ENCODE measurements around the gene SIRT5. TPM values are rescaled to one million over a fixed set of nuclear protein-coding genes. Genes with fewer than 3 reads are reported as not detected.

Gene SIRT5
- polyA plus RNA-seq (2014; cell fraction: cytosol; rRNA removed) = 8.1 and 13.1 TPM in 2 replicates
- 11.7 and 17.4 TPM in 2 replicates for polyA plus RNA-seq (2014; cell fraction: nucleus; rRNA removed)

DNA sequence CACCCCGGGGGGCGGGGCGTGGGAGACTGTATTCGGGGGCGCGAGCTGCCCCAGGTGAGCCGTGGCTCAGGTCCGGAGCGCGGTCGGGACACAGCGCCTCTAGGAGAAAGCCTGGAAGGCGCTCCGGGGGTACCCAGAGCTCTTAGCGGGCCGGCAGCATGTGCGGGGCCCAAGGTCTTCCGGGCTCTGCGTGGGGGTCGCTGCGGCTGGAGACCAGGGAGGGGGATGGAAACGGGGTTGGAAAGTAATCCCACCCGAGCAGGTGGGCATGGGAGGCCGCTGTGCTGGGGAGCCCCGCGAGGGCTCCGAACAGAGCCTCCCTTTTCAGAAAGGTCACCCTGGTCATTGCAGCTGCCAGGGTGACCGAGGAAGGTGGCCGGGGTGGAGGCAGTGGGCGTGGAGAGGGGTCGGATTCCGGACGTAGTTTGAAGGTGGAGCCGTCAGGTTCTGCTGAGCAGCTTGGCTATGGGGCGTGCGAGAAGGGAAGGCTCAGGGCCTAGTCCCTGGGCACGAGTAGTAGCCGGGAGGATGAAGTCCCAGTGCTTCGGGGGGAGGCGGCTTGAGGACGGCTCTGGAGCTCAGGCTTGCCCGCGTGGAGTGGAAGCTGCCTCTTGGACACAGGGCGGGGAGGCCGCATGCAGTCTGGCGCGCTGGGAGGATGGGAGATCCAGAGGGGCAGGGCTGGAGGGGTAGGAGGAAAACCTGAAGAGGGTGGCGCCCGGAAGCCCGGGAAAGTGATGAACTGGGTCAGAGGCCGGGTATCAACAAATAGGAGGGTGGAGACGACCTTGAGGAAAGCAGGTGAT, at the start of gene SIRT5:
TSS of gene SIRT5 (plus strand) at position 31 of the 806 bp plus-strand sequence. CDS start 9,510 bp downstream, outside the sequence.
- peak; percentile 91 for DNase-seq (ENCODE audit: low spot score)

DNA sequence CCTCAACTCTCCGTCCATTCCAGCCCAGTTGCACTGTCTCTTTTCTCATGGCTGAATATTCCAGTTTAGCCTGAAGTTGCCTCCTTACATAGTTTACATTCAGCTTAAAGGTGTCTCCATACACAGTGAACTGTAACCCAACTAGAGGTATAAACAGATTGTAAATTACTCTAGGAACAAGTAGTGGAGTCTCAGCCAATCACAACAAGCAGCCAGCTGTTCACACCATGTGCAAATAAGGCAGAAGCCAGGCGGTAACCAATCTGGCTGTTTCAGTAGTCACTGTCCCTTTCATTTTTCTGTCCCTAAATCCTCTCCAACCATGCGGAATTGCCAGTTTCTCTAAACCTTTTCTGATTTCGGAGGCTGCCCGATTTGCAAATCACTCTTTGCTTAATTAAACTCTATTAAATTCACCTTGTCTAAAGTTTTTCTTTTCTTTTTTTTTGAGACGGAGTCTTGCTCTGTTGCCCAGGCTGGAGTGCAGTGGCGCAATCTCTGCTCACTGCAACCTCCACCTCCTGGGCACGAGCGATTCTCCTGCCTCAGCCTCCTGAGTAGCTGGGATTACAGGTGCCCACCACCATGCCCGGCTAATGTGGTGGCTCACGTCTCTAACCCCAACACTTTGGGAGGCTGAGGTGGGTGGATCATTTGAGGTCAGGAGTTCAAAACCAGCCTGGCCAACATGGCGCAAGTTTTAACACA, 49.4 kb upstream of the SIRT5 start:
- no peak for DNase-seq (ENCODE audit: low spot score)

GRCh38 chr6:13526357-13526726, 48.1 kb upstream of the SIRT5 start:
- DNase-seq (ENCODE audit: low spot score) = no peak

- no peak for DNase-seq (ENCODE audit: low spot score)
Observed at GRCh38 chr6:13526727-13527670, 47.4 kb upstream of the SIRT5 start.

GRCh38 chr6:13527671-13528056, 46.7 kb upstream of the SIRT5 start:
- DNase-seq (ENCODE audit: low spot score) = no peak

DNA sequence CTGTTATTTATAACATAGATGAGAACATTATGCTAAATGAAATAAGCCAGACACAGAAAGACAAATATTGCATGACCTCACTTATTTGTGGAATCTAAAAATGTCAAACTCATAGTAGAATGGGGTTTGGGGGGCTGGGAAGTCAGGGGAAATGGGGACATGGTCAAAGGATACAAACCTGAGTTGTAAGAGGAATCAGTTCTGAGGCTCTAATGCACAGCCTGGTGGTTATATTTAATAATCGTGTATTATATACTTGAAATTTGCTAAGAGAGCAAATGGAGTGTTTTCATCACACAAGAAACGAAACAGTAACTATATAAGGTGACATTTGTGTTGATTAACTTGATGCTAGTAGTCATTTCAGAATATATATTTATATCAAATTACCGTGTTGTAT, 46.2 kb upstream of the SIRT5 start:
- no peak for DNase-seq (ENCODE audit: low spot score)

DNA sequence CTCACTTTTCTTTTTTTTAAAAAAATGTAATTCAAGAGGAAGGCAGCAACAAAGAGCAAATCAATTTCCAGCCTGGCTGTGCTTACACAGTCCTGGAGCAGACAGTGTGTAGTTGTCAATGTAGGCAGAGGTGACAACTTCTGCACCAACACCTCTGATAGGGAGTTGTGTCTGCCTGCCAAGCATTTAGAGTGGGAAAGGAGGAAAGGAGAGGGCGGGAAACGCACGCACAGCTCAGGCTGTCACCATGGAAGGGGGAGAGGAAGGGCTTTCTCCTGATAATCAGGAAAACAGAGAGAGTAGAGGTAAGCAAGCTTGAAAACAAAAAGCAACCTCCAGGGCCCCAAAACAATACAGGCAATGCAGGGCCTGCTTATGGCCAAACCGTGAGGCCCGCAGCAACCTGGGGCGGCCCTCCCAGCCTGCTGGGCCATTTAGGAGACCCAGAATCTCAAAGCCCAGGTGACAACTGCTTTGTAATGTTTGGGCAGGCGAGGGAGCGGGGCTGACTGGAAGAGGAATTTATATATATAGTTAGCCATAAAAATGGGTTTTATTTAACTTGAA, 45.5 kb upstream of the SIRT5 start:
- DNase-seq (ENCODE audit: low spot score) = no peak

DNA sequence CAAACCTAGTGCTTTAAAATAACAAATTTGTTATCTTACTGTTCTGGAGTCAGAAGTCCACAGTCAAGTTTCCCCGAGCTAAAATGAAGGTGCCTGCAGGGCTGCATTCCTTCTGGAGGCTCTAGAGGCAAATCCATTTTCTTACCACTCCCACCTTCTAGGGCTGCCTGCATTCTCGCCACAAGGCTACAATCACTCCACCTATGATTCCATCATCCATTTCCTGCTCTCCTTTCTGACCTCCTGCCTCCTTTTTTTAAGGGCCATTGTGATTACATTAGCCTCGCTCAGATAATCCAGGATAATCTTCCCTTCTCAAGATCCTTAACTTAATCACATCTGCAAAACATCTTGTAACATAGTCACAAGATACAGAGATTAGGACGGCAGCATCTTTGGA, 42.4 kb upstream of the SIRT5 start:
- DNase-seq (ENCODE audit: low spot score) = peak; percentile 17

- no peak for DNase-seq (ENCODE audit: low spot score)
Observed at GRCh38 chr6:13534536-13534935, 39.9 kb upstream of the SIRT5 start.

GRCh38 chr6:13535306-13535705, 39.1 kb upstream of the SIRT5 start:
- no peak for DNase-seq (ENCODE audit: low spot score)

DNA sequence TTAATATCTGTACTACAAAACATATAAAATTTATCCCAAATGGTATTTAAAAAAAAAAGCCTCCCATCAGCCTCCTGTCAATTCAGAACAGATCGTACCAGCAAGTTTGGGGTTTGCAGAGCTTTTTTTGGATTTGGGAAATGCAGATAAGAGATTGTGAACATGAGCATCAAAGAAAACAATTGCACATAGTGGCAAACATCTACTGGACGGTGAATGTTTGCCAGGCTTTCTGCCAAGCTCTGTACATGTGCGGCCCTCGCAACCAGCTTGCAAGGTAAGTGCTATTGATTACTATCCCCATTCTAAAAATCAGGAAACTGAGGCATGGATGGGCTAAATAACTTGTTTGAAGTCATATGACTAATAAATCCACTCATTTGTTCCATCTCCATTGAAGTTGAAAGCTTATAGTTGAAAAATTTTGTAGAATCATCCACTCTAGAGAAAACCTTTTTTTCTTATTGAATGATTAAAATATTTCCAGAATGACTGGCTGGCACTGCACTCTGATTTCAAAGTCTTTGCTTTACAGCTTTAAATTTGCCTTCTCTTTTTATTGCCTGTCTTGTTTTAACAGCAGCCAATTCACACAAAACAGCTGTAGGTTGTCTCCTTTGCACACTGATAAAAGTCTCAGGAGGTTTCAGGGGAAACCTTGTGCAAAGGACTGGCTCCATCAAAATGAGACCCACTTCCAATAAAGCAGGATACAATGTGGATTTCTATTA, 37.4 kb upstream of the SIRT5 start:
- no peak for DNase-seq (ENCODE audit: low spot score)

- DNase-seq (ENCODE audit: low spot score) = no peak
Observed at GRCh38 chr6:13537527-13537897, 36.9 kb upstream of the SIRT5 start.

- peak; percentile 21 for DNase-seq (ENCODE audit: low spot score)
Observed at GRCh38 chr6:13538084-13538483, 36.3 kb upstream of the SIRT5 start.

- DNase-seq (ENCODE audit: low spot score) = no peak
Observed at GRCh38 chr6:13538600-13538999, 35.8 kb upstream of the SIRT5 start.

- no peak for DNase-seq (ENCODE audit: low spot score)
Observed at GRCh38 chr6:13539572-13539971, 34.8 kb upstream of the SIRT5 start.

- DNase-seq (ENCODE audit: low spot score) = no peak
Observed at GRCh38 chr6:13541496-13541895, 32.9 kb upstream of the SIRT5 start.

DNA sequence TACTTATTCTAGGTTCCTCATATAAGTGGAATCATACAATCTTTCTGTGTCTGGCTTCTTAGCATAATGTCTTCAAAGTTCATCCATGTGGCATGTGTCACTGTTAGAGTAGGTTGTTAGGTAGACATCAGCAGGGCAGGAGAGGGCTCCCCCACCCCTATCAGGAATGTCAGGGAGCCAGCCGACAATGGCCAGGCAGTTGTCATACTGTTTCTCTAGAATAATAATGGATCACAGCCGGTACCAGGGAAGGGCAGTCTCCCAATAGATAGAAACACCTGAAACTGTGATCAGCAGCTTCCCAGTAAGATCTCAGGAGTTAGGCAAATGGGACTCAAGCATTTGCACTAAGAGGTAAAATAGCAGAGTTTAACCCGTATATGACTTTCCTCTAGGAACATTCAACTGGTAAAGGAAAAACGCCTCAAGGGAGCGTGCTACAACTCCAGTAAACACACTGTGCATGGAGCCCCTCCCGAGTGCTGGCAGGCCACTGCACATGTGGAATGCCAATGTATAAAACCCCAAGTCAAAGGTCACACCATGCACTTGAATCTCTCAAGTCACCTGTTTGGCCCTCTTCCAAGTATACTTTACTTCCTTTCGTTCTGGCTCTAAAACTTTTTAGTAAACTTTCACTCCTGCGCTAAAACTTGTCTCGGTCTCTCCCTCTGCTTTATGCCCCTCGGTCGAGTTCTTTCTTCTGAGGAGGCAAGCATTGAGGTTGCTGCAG, 29.8 kb upstream of the SIRT5 start:
- DNase-seq (ENCODE audit: low spot score) = no peak

- no peak for DNase-seq (ENCODE audit: low spot score)
Observed at GRCh38 chr6:13545885-13546284, 28.5 kb upstream of the SIRT5 start.

DNA sequence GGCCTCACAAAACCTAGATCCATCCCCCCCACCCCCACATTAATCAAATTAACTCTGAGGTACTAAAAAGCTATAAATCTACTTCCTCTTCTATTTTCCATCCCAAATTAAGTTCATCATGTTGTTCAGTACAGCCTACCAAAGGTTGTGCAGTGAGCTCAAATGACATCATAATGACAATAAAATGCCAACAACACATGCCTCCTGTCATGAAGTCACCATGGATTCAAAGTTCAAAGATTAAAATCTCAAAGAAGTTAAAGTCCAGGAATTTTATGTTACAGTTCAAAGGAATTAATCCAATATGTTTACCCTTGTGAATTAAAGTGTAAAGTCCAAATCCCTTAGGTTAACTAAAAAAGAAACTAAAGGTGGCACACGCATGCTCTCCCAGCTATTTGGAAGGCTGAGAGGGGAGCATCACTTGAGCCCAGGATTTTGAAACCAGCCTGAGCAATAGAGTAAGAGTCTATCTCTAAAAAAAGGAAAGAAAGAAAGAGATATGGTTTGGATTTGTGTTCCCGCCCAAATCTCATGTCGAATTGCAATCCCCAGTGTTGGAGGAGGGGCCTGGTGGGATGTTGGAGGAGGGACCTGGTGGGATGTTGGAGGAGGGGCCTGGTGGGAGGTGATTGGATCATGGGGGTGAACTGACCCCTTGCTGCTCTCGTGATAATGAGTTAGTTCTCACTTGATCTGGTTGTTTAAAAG, 25.7 kb upstream of the SIRT5 start:
- no peak for DNase-seq (ENCODE audit: low spot score)
